Measurements from ENCODE around the gene RNF222.
"Not testable (repeated sequence)": the region's sequence is repeated elsewhere in the genome, so short reads cannot be mapped to it uniquely, and the experiment has no call there.

RNF222 gene

DNA sequence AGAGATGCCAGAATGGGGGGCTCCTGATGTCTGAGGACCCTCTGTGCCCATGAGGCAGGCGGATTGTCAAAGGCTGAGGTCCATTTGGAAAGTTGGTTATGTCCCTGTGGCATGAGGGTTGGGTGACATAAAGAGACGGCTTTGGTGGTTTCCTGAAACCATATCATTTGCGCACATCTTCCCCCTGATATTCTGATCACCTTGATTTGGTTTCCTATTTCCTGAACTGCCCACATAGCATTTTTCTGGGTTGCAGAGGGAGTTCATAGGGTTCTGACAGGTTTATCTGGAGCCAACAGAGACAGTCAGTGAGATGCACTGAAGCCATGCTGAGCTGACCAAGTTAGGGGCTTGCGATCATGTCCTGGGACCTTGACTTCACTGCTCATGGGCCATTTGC is 15.7 kb upstream of the RNF222 start:
- no peak overlapping the region for H3K4me3 ChIP-seq (ENCODE audit: low read depth, low read length)
- no peaks in the 10 kb centered on the region for H3K27me3 ChIP-seq (ENCODE audit: control insufficient read depth, insufficient read depth, low read length)
- no peak overlapping the region for H3K27ac ChIP-seq (ENCODE audit: low read depth, low read length)
- no peak overlapping the region for H3K9ac ChIP-seq (ENCODE audit: low read depth, low read length)
- H3K4me1 ChIP-seq (ENCODE audit: control insufficient read depth, insufficient read depth, low read length) = no peaks in the 10 kb centered on the region
- H3K36me3 ChIP-seq (ENCODE audit: control insufficient read depth, insufficient read depth, low read length) = no peaks in the 10 kb centered on the region
- no peaks in the 10 kb centered on the region for H3K9me3 ChIP-seq (ENCODE audit: control insufficient read depth, insufficient read depth, low read length)

DNA sequence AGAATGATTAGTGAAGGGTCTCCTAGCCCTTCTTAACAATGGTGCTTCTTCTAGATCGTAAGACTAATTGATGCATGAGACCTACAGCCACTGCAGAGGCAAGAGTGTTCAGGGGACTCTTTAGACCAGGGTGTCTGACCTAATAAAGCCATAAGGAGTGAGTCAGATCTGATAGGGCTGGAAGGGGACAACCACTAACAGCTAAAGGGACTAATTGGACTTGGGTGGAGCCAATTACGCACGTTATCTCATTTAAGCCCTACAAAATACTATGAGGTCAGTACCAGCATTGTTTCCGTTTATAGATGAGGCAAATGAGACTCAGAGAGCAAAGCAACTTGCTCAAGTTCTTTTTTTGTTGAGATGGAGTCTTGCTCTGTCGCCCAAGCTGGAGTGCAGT is 14.5 kb upstream of the RNF222 start:
- Histone ChIP-seq H3K36me3 (ENCODE audit: control insufficient read depth, insufficient read depth, low read length) (no peaks in the 10 kb centered on the region), H3K27ac (ENCODE audit: low read depth, low read length) (no peak overlapping the region), H3K27me3 (ENCODE audit: control insufficient read depth, insufficient read depth, low read length) (no peaks in the 10 kb centered on the region)

DNA sequence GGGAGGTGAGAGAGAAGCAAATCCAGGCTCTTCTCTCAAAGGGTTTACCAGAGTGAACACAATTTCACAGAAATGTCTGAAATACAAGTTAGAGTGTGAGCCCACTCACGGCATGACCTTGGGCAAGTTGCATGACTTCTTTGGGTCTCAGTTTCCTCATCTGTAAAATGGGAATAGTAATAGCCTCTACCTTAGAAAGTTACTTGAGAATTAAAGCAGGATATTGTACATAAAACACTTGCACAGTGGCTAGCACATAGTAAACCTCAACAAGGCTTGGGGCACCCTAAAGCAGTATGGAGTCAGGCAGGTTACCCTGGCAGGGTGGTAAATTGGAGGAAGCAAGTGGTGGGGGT is 13.2 kb upstream of the RNF222 start:
- Histone ChIP-seq H3K9me3 (ENCODE audit: control insufficient read depth, insufficient read depth, low read length) (no peaks in the 10 kb centered on the region), H3K4me1 (ENCODE audit: control insufficient read depth, insufficient read depth, low read length) (0 out of 2 replicates have a peak, but pooled peaks cover 2% of the 10 kb centered on the region), H3K36me3 (ENCODE audit: control insufficient read depth, insufficient read depth, low read length) (no peaks in the 10 kb centered on the region), H3K27me3 (ENCODE audit: control insufficient read depth, insufficient read depth, low read length) (no peaks in the 10 kb centered on the region), H3K4me3 (ENCODE audit: low read depth, low read length) (no peak overlapping the region), H3K27ac (ENCODE audit: low read depth, low read length) (no peak overlapping the region), H3K9ac (ENCODE audit: low read depth, low read length) (no peak overlapping the region)

More for the DNA sequence above, 14.5 kb upstream of the RNF222 start:
- Histone ChIP-seq H3K9ac (ENCODE audit: low read depth, low read length) (no peak overlapping the region), H3K9me3 (ENCODE audit: control insufficient read depth, insufficient read depth, low read length) (no peaks in the 10 kb centered on the region), H3K4me1 (ENCODE audit: control insufficient read depth, insufficient read depth, low read length) (0 out of 2 replicates have a peak, but pooled peaks cover 2% of the 10 kb centered on the region), H3K4me3 (ENCODE audit: low read depth, low read length) (no peak overlapping the region)

DNA sequence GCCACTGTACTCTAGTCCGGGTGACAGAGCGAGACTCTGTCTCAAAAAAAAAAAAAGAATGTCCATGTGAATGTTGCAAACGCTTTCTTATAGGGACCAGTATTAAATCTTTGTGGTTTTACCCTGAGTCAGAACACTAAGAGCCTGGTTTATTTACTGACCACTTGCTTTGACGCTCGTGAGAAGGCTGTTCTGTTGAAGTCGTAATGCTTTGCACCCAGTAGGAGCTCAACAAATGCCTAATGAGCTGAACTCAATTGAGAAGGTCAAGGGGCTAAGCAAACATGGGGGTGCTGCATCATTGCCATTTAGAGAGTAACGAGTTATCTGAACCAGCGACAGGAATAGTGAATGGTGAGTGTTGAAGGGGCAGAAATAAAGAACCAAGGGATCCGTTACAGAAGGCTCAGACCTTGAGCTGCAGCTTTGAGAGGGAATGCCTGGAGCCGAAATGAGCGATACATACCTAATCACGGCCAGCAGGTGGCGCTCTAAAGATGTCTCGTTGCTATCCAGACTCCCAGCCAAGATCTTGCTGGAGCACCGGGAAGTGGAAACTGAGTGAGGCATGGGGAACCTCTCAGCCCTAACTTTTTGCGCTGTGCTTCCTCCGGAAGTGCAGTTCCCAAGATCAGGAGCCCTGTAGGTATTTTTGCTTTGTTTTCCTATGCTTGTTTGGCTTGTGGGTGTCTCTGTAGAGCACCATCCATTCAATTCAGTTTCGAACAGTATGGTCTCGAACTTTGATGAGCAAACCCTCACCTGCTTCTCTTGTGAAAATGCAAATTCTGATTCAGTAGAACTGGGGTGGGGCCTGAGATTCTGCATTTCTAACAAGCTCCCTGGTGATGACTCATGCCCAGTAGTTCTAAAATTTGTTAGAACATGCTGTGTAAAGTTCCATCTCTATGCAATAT is 12.6 kb upstream of the RNF222 start:
- Histone ChIP-seq H3K27me3 (ENCODE audit: control insufficient read depth, insufficient read depth, low read length) (no peaks in the 10 kb centered on the region), H3K9me3 (ENCODE audit: control insufficient read depth, insufficient read depth, low read length) (no peaks in the 10 kb centered on the region), H3K36me3 (ENCODE audit: control insufficient read depth, insufficient read depth, low read length) (no peaks in the 10 kb centered on the region), H3K9ac (ENCODE audit: low read depth, low read length) (no peak overlapping the region), H3K27ac (ENCODE audit: low read depth, low read length) (no peak overlapping the region), H3K4me3 (ENCODE audit: low read depth, low read length) (no peak overlapping the region), H3K4me1 (ENCODE audit: control insufficient read depth, insufficient read depth, low read length) (0 out of 2 replicates have a peak, but pooled peaks cover 2% of the 10 kb centered on the region)

DNA sequence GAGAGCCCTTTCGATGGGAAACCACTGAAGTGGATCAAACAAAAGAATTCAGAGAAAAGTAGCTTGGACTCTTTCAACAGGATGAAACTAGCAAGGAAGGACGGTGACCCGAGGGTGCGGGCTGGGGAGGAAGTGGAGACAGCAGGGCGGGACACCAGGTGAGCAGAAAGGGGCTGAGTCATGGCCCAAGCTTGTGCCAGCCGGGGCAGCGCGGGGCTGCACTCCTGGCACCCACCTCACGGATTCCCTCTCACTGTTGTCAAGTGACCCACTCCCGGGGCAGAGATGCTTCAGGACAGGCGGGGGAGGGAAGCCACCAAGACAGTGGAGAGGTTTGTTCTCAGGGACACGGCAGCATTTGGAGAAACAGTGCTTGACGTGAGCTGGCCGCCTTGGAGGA is 10.7 kb upstream of the RNF222 start:
- H3K27ac ChIP-seq (ENCODE audit: low read depth, low read length) = no peak overlapping the region
- H3K36me3 ChIP-seq (ENCODE audit: control insufficient read depth, insufficient read depth, low read length) = no peaks in the 10 kb centered on the region
- H3K9ac ChIP-seq (ENCODE audit: low read depth, low read length) = no peak overlapping the region
- H3K4me3 ChIP-seq (ENCODE audit: low read depth, low read length) = no peak overlapping the region
- H3K9me3 ChIP-seq (ENCODE audit: control insufficient read depth, insufficient read depth, low read length) = no peaks in the 10 kb centered on the region
- H3K4me1 ChIP-seq (ENCODE audit: control insufficient read depth, insufficient read depth, low read length) = 0 out of 2 replicates have a peak, but pooled peaks cover 2% of the 10 kb centered on the region
- no peaks in the 10 kb centered on the region for H3K27me3 ChIP-seq (ENCODE audit: control insufficient read depth, insufficient read depth, low read length)

DNA sequence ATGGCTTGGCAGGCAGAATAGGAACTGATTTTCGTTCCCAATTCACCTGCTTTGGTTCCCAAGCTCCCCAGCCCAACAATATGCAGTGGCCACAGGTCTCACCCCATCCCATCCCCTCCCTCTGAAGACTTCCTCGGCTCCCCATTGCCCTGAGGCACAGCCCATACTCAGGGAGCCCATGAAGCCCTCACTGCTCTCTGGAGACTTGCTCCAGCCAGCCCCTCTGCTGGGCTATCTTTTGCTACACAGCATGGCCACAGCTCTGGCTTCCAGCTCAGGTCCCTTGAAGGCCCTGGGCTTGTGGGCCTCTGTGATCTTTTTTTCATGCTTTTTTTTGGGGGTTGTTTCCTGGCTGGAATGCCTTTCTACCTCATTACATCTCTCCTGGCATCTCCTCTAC is 8.5 kb upstream of the RNF222 start:
- Histone ChIP-seq H3K36me3 (ENCODE audit: control insufficient read depth, insufficient read depth, low read length) (no peaks in the 10 kb centered on the region), H3K27me3 (ENCODE audit: control insufficient read depth, insufficient read depth, low read length) (no peaks in the 10 kb centered on the region), H3K9ac (ENCODE audit: low read depth, low read length) (no peak overlapping the region), H3K4me3 (ENCODE audit: low read depth, low read length) (no peak overlapping the region), H3K27ac (ENCODE audit: low read depth, low read length) (no peak overlapping the region), H3K4me1 (ENCODE audit: control insufficient read depth, insufficient read depth, low read length) (0 out of 2 replicates have a peak, but pooled peaks cover 2% of the 10 kb centered on the region), H3K9me3 (ENCODE audit: control insufficient read depth, insufficient read depth, low read length) (no peaks in the 10 kb centered on the region)

DNA sequence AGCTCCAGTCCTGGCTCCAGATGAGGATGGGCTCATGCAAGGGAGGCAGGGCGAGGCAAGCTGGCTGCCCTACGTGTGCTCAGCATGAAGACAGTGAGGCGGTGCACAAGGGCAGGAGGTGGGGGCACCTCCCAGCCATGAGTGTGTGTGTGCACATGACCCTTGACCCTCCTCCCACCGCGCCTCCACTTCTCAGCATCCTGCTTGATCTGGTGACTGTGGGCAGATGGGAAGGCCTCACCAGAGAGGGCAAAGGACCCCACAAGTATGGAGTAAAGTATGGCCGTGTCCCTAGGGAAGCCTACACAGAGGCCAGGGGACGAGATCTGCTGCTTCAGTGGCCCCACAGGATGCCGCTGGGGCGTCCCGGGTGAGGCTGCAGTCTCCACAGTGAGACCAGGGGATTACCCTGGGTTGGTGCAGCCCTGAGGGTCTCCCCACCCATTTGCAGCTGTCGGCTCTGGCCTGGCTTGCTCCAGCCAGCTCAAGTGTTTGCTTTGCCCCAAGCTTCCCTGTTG is 7.9 kb upstream of the RNF222 start:
- H3K4me3 ChIP-seq (ENCODE audit: low read depth, low read length) = no peak overlapping the region
- H3K27ac ChIP-seq (ENCODE audit: low read depth, low read length) = no peak overlapping the region
- 0 out of 2 replicates have a peak, but pooled peaks cover 2% of the 10 kb centered on the region for H3K4me1 ChIP-seq (ENCODE audit: control insufficient read depth, insufficient read depth, low read length)
- no peaks in the 10 kb centered on the region for H3K9me3 ChIP-seq (ENCODE audit: control insufficient read depth, insufficient read depth, low read length)
- H3K27me3 ChIP-seq (ENCODE audit: control insufficient read depth, insufficient read depth, low read length) = no peaks in the 10 kb centered on the region
- no peak overlapping the region for H3K9ac ChIP-seq (ENCODE audit: low read depth, low read length)
- no peaks in the 10 kb centered on the region for H3K36me3 ChIP-seq (ENCODE audit: control insufficient read depth, insufficient read depth, low read length)

DNA sequence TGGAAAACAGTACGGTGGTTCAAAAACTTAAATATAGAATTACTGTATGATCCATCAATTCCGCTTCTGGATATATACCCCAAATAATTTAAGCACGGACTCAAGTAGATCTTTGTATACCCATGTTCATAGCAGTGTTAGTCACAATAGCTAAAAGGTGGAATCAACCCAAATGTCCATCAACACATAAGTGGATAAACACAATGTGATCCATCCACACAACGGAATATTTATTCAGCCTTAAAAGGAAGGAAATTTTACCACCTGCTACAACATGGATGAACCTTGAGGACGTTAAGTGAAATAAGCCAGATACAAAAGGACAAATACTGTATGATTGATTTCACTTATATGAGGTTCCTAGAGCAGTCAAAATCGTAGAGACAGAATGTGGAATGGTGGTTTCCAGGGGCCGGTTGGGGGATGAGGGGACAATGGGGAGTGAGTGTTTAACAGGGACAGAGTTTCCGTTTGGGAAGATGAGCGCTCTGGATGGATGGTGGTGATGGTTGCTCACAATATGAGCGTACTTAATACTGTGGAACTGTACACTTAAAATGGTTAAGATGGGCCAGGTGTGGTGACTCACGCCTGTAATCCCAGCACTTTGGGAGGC is 5.4 kb upstream of the RNF222 start:
- Histone ChIP-seq H3K9ac (ENCODE audit: low read depth, low read length) (no peak overlapping the region), H3K27me3 (ENCODE audit: control insufficient read depth, insufficient read depth, low read length) (no peaks in the 10 kb centered on the region), H3K9me3 (ENCODE audit: control insufficient read depth, insufficient read depth, low read length) (no peaks in the 10 kb centered on the region), H3K27ac (ENCODE audit: low read depth, low read length) (no peak overlapping the region), H3K36me3 (ENCODE audit: control insufficient read depth, insufficient read depth, low read length) (no peaks in the 10 kb centered on the region), H3K4me1 (ENCODE audit: control insufficient read depth, insufficient read depth, low read length) (no peaks in the 10 kb centered on the region), H3K4me3 (ENCODE audit: low read depth, low read length) (no peak overlapping the region)

DNA sequence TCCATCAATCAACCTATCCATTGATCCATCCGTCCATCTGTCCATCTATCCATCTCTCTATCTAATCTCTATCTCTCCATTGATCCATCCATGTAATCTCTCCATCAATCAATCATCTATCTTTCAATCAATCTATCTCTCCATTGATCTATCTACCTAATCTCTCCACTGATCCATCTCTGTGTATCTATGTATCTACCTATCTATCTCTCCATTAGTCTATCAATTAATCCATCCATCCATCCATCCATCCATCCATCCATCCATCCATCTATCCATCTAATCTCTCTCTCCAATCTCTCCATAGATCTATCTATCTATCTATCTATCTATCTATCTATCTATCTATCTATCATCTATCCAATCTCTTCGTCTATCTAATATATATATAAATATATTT is 3.5 kb upstream of the RNF222 start:
- no peaks in the 10 kb centered on the region for H3K27me3 ChIP-seq (ENCODE audit: control insufficient read depth, insufficient read depth, low read length)
- no peak overlapping the region for H3K9ac ChIP-seq (ENCODE audit: low read depth, low read length)
- H3K27ac ChIP-seq (ENCODE audit: low read depth, low read length) = no peak overlapping the region
- H3K4me3 ChIP-seq (ENCODE audit: low read depth, low read length) = no peak overlapping the region
- H3K4me1 ChIP-seq (ENCODE audit: control insufficient read depth, insufficient read depth, low read length) = no peaks in the 10 kb centered on the region
- no peaks in the 10 kb centered on the region for H3K9me3 ChIP-seq (ENCODE audit: control insufficient read depth, insufficient read depth, low read length)
- H3K36me3 ChIP-seq (ENCODE audit: control insufficient read depth, insufficient read depth, low read length) = no peaks in the 10 kb centered on the region

DNA sequence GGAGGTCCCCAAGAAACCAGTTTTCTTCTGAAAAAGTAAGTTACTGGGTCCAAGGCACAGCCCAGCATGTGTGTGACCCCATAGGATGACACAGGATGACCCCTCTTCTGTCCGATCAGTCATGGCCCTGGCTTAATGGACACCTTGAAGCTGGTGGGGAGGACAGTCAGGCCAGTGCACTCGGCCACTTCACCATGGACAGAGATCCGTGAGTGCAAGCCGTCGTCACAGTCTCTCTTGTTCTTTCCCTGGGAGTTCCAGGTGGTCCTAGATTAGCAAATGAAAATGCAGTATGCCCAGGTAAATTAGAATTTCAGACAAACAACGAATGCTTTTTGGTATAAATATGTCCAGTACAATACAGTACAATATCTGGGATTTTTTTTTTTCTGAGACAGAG is 1.4 kb upstream of the RNF222 start:
- Histone ChIP-seq H3K36me3 (ENCODE audit: control insufficient read depth, insufficient read depth, low read length) (no peaks in the 10 kb centered on the region), H3K27me3 (ENCODE audit: control insufficient read depth, insufficient read depth, low read length) (no peaks in the 10 kb centered on the region), H3K9me3 (ENCODE audit: control insufficient read depth, insufficient read depth, low read length) (no peaks in the 10 kb centered on the region), H3K4me1 (ENCODE audit: control insufficient read depth, insufficient read depth, low read length) (no peaks in the 10 kb centered on the region), H3K9ac (ENCODE audit: low read depth, low read length) (no peak overlapping the region), H3K4me3 (ENCODE audit: low read depth, low read length) (no peak overlapping the region), H3K27ac (ENCODE audit: low read depth, low read length) (no peak overlapping the region)

DNA sequence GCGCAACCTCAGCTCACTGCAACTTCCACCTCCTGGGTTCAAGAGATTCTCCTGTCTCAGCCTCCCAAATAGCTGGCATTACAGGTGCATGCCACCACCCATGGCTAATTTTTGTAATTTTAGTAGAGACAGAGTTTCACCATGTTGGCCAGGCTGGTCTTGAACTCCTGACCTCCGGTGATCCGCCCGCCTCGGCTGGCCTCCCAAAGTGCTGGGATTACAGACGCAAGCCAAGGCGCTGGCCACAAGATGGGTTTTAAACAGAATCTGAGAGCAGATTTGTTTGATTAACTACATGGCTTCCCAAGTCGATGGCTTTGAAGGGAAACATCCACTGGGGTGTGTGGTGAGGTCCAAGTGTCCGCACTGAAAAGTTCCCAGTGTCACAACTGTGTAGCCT is 3.1 kb downstream of the RNF222 start:
- not testable (repeated sequence) for H3K27ac ChIP-seq (ENCODE audit: low read depth, low read length); H3K27me3 ChIP-seq (ENCODE audit: control insufficient read depth, insufficient read depth, low read length); H3K9ac ChIP-seq (ENCODE audit: low read depth, low read length); H3K4me3 ChIP-seq (ENCODE audit: low read depth, low read length); H3K36me3 ChIP-seq (ENCODE audit: control insufficient read depth, insufficient read depth, low read length); H3K4me1 ChIP-seq (ENCODE audit: control insufficient read depth, insufficient read depth, low read length); H3K9me3 ChIP-seq (ENCODE audit: control insufficient read depth, insufficient read depth, low read length)

All from HUES48 (cell line).